ENCODE data around the gene NAGS. TPM values are rescaled to one million over a fixed set of nuclear protein-coding genes. Genes with fewer than 3 reads are reported as not detected.

Gene NAGS
- total RNA-seq, 2 donors from 2014 or later: 1.7 to 4.5 TPM

GRCh38 chr17:43982171-43982570, 22.3 kb upstream of the NAGS start:
- no peak for DNase-seq (ENCODE audit: low spot score)
- peaks cover 0 to 12% of the 10 kb centered on the region in 2 donors for H3K4me1 ChIP-seq
- no peaks in the 10 kb centered on the region for H3K36me3 ChIP-seq
- H3K27ac ChIP-seq: no peak overlapping the region
- no peak overlapping the region for H3K4me3 ChIP-seq
- H3K9me3 ChIP-seq: no peaks in the 10 kb centered on the region
- no peak for TF ChIP-seq CTCF (IDR thresholded peaks at IDR 0.05)
- H3K27me3 ChIP-seq: no peaks in the 10 kb centered on the region

- no peaks in the 10 kb centered on the region for H3K9me3 ChIP-seq
- no peak for DNase-seq (ENCODE audit: low spot score)
- no peak for TF ChIP-seq CTCF (IDR thresholded peaks at IDR 0.05)
- H3K27me3 ChIP-seq: no peaks in the 10 kb centered on the region
- H3K36me3 ChIP-seq: no peaks in the 10 kb centered on the region
- H3K4me1 ChIP-seq: peaks cover 0 to 12% of the 10 kb centered on the region in 2 donors
- no peak overlapping the region for H3K27ac ChIP-seq
- peak overlapping the region in 1 of 2 donors; percentile 55 for H3K4me3 ChIP-seq
Measured at GRCh38 chr17:43983196-43983514, 21.3 kb upstream of the NAGS start.

- H3K27me3 ChIP-seq: no peaks in the 10 kb centered on the region
- no peak overlapping the region for H3K27ac ChIP-seq
- peaks cover 0 to 12% of the 10 kb centered on the region in 2 donors for H3K4me1 ChIP-seq
- H3K4me3 ChIP-seq: peak overlapping the region; percentile 33 to 55
- TF ChIP-seq CTCF (IDR thresholded peaks at IDR 0.05): no peak
- H3K36me3 ChIP-seq: no peaks in the 10 kb centered on the region
- H3K9me3 ChIP-seq: no peaks in the 10 kb centered on the region
- no peak for DNase-seq (ENCODE audit: low spot score)
Measured at GRCh38 chr17:43983515-43984411, 20.7 kb upstream of the NAGS start.

- Histone ChIP-seq H3K4me1 (peaks cover 0 to 12% of the 10 kb centered on the region in 2 donors), H3K27me3 (no peaks in the 10 kb centered on the region), H3K9me3 (no peaks in the 10 kb centered on the region), H3K4me3 (peak overlapping the region in 1 of 2 donors; percentile 55), H3K27ac (no peak overlapping the region), H3K36me3 (no peaks in the 10 kb centered on the region)
- DNase-seq (ENCODE audit: low spot score): no peak
- no peak for TF ChIP-seq CTCF (IDR thresholded peaks at IDR 0.05)
Measured at GRCh38 chr17:43984521-43984920, 19.9 kb upstream of the NAGS start.

- Histone ChIP-seq H3K4me1 (peaks cover 0 to 12% of the 10 kb centered on the region in 2 donors), H3K27me3 (no peaks in the 10 kb centered on the region), H3K4me3 (no peak overlapping the region), H3K9me3 (no peaks in the 10 kb centered on the region), H3K36me3 (no peaks in the 10 kb centered on the region), H3K27ac (peak overlapping the region in 1 of 2 donors; percentile 4)
- no peak for DNase-seq (ENCODE audit: low spot score)
- no peak for TF ChIP-seq CTCF (IDR thresholded peaks at IDR 0.05)
Measured at GRCh38 chr17:43986225-43986981, 18.0 kb upstream of the NAGS start.
